Right lobe of liver (tissue), 6 donors: ENCODE measurements around the gene RB1. TPM values are rescaled to one million over a fixed set of nuclear protein-coding genes. Genes with fewer than 3 reads are reported as not detected.
A peak's percentile ranks its signal among the peaks of the same experiment; 100 is the strongest.

ENCODE experiments used
- ATAC-seq, 4 donors: fragments of 200-7000 bp; cut with Tn5 transposase; one replicate each; pipeline ENCODE4 v1.9.1; 2020; ENCODE audit warnings: mild to moderate bottlenecking in 4 of 4, moderate library complexity in 4 of 4
- DNase-seq, 3 donors: peaks; one replicate each; pipeline ENCODE4 v3.0.0-alpha.2; 2020
- H3K27ac ChIP-seq, 3 donors: fragments of 200-600 bp; one replicate each; pipeline ENCODE4 v1.8.0; 2022
- H3K27me3 ChIP-seq, 2 donors: fragments of 200-600 bp; one replicate each; pipeline ENCODE4 v1.8.0; 2022
- H3K36me3 ChIP-seq, 4 donors: fragments of 200-600 bp; sonication (generic) in 1 of 4; one replicate each; pipeline versions ENCODE4 v1.5.1 to v1.8.0; 2017 to 2022; ENCODE audit warnings: control low read depth in 1 of 4
- H3K4me1 ChIP-seq, 4 donors: fragments of 200-600 bp; sonication (generic) in 1 of 4; one replicate each; pipeline versions ENCODE4 v1.5.1 to v1.8.0; 2017 to 2022; ENCODE audit warnings: control low read depth in 1 of 4
- H3K4me3 ChIP-seq, 3 donors: fragments of 200-600 bp; one replicate each; pipeline ENCODE4 v1.8.0; 2022
- H3K9me3 ChIP-seq, 4 donors: fragments of 200-600 bp; sonication (generic) in 1 of 4; one replicate each; pipeline versions ENCODE4 v1.5.1 to v1.8.0; 2017 to 2022; ENCODE audit warnings: control low read depth in 1 of 4
- CTCF ChIP-seq, 4 donors: fragments of 200-600 bp in 3 of 4; fragments of 450-650 bp in 1 of 4; IDR thresholded peaks; one replicate each; pipeline versions ENCODE4 v1.5.1 to v1.8.0; 2016 to 2022; ENCODE audit warnings: antibody characterized with exemption in 4 of 4, mild to moderate bottlenecking in 2 of 4
- POLR2A ChIP-seq: fragments of 450-650 bp; IDR thresholded peaks from one replicate; pipeline ENCODE4 v1.6.1; 2017; ENCODE audit warnings: antibody characterized with exemption, mild to moderate bottlenecking
- WGBS: methylation state at CpG from one replicate; pipeline ENCODE4 v1.1.6; 2018; ENCODE audit warnings: low coverage, low lambda C conversion rate; ENCODE audit not compliant: insufficient coverage; ENCODE audit errors: missing lambda C conversion rate; 5-methylcytosine and 5-hydroxymethylcytosine counted together
- intact Hi-C, 2 donors: fragments of 100-400 bp; cut with DNase I; formaldehyde crosslinking; loops; one replicate each; pipeline versions ENCODE4 v1.11.2 to v1.14.1; 2022
- total RNA-seq, 6 experiments: library from RNA; depleted of rRNA in 2 of 6; stranded (reverse); fragments of >200 nt in 2 of 6; fragmentation: NEBNext Ultra II Directional in 3 of 6; extraction: Animal tissue kit (Norgen Biotek cat#: 25700) in 3 of 6; gene quantifications; one replicate each; pipeline versions ENCODE4 v1.1.0 to v1.2.4, GENCODE V29; 2016 to 2023
- donor health status: DM: no; HTN: yes; CAD: no.
- donor health status: DM: no; HTN: no; CAD: no.
- donor health status: DM: no; HTN: no; CAD: no.
- donor health status: DM: no; HTN: yes; CAD: no.
- donor health status: DM: no; HTN: yes; CAD: no.

Gene RB1
- total RNA-seq, 6 experiments from 2014 or later: 6.2 to 19.4 (median 12.3) TPM

GRCh38 chr13:48506092-48506701 is 202.6 kb downstream of the RB1 start:
- intact Hi-C loops: no loop called here
- H3K4me1 ChIP-seq: no peaks in the 10 kb centered on the region
- no peaks in the 10 kb centered on the region for H3K9me3 ChIP-seq
- H3K27ac ChIP-seq: peak overlapping the region; percentile 24 to 56 (median 34)
- ATAC-seq: peak; percentile 18 to 49 (median 24)
- H3K27me3 ChIP-seq: no peaks in the 10 kb centered on the region
- H3K4me3 ChIP-seq: no peak overlapping the region
- TF ChIP-seq CTCF (IDR thresholded peaks at IDR 0.05): no peak
- no peak for TF ChIP-seq POLR2A
- no peaks in the 10 kb centered on the region for H3K36me3 ChIP-seq
- WGBS: 66% methylated on average over 10 of the region's 14 CpGs
- DNase-seq: peak in 1 of 3 donors; percentile 60

GRCh38 chr13:48507021-48507420 is 203.5 kb downstream of the RB1 start:
- intact Hi-C loops: no loop called here
- DNase-seq (no peak), ATAC-seq (no peak)
- Histone ChIP-seq H3K9me3 (no peaks in the 10 kb centered on the region), H3K27me3 (no peaks in the 10 kb centered on the region), H3K27ac (no peak overlapping the region), H3K4me3 (no peak overlapping the region), H3K4me1 (no peaks in the 10 kb centered on the region), H3K36me3 (no peaks in the 10 kb centered on the region)
- 95% methylated on average over 4 of the region's 10 CpGs for WGBS
- TF ChIP-seq POLR2A (no peak), CTCF (IDR thresholded peaks at IDR 0.05) (no peak)

GRCh38 chr13:48508011-48508410 is 204.5 kb downstream of the RB1 start:
- intact Hi-C loops: no loop called here
- Histone ChIP-seq H3K27me3 (no peaks in the 10 kb centered on the region), H3K4me1 (no peaks in the 10 kb centered on the region), H3K36me3 (no peaks in the 10 kb centered on the region), H3K4me3 (no peak overlapping the region), H3K9me3 (no peaks in the 10 kb centered on the region), H3K27ac (no peak overlapping the region)
- no peak for DNase-seq
- ATAC-seq: no peak
- 89% methylated on average over 6 of the region's 6 CpGs for WGBS
- TF ChIP-seq CTCF (IDR thresholded peaks at IDR 0.05): no peak
- no peak for TF ChIP-seq POLR2A

GRCh38 chr13:48510698-48511097 is 207.1 kb downstream of the RB1 start:
- intact Hi-C loops: no loop called here
- TF ChIP-seq POLR2A (no peak), CTCF (IDR thresholded peaks at IDR 0.05) (no peak)
- Histone ChIP-seq H3K4me3 (no peak overlapping the region), H3K9me3 (no peaks in the 10 kb centered on the region), H3K4me1 (peaks cover 0 to 8% (median 2%) of the 10 kb centered on the region in 4 donors), H3K27ac (no peak overlapping the region), H3K36me3 (no peaks in the 10 kb centered on the region), H3K27me3 (no peaks in the 10 kb centered on the region)
- DNase-seq: no peak
- 73% methylated on average over 4 of the region's 5 CpGs for WGBS
- no peak for ATAC-seq
